Measurements from ENCODE around the gene HP.
"Not testable (repeated sequence)": the region's sequence is repeated elsewhere in the genome, so short reads cannot be mapped to it uniquely, and the experiment has no call there.

HP gene, protein sequence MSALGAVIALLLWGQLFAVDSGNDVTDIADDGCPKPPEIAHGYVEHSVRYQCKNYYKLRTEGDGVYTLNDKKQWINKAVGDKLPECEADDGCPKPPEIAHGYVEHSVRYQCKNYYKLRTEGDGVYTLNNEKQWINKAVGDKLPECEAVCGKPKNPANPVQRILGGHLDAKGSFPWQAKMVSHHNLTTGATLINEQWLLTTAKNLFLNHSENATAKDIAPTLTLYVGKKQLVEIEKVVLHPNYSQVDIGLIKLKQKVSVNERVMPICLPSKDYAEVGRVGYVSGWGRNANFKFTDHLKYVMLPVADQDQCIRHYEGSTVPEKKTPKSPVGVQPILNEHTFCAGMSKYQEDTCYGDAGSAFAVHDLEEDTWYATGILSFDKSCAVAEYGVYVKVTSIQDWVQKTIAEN

DNA sequence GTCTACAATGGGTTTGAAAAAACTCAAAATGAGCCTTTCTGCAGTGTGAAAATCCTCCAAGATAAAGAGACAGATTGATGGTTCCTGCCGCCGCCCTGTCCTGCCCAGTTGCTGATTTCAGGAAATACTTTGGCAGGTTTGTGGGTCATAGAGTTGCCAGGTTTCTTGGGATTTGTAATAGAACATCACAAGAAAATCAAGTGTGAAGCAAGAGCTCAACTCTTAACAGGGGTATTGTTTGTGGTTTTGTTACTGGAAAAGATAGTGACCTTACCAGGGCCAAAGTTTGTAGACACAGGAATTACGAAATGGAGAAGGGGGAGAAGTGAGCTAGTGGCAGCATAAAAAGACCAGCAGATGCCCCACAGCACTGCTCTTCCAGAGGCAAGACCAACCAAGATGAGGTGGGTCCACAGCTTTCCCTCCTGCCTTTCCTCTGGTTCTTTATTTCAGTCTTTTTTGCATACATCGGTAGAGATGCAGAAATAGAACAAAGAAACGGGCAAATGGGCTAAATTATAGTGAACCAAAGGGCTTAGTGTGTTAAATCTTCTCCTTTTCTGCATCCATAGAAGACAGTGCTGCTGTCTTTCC is at the start of gene HP:
Gene HP (plus strand): TSS at position 252 of the 594 bp plus-strand sequence. CDS start 148 bp downstream, at position 400.
- intact Hi-C loops (cut with DNase I; ENCODE audit: low total_unique reads); H3K9me3 ChIP-seq; DNase-seq; H3K27ac ChIP-seq; H3K4me3 ChIP-seq; H3K36me3 ChIP-seq; H3K27me3 ChIP-seq; H3K4me1 ChIP-seq: not testable (repeated sequence)

GRCh38 chr16:72008065-72008423 is 46.3 kb upstream of the HP start:
- peak overlapping the region in 1 of 2 donors; percentile 64 for H3K27ac ChIP-seq
- intact Hi-C loops (cut with DNase I; ENCODE audit: low total_unique reads); H3K27me3 ChIP-seq; H3K9me3 ChIP-seq; H3K4me1 ChIP-seq; H3K36me3 ChIP-seq; DNase-seq: not testable (repeated sequence)
- H3K4me3 ChIP-seq, result peak overlapping the region; percentile 81 to 97

DNA sequence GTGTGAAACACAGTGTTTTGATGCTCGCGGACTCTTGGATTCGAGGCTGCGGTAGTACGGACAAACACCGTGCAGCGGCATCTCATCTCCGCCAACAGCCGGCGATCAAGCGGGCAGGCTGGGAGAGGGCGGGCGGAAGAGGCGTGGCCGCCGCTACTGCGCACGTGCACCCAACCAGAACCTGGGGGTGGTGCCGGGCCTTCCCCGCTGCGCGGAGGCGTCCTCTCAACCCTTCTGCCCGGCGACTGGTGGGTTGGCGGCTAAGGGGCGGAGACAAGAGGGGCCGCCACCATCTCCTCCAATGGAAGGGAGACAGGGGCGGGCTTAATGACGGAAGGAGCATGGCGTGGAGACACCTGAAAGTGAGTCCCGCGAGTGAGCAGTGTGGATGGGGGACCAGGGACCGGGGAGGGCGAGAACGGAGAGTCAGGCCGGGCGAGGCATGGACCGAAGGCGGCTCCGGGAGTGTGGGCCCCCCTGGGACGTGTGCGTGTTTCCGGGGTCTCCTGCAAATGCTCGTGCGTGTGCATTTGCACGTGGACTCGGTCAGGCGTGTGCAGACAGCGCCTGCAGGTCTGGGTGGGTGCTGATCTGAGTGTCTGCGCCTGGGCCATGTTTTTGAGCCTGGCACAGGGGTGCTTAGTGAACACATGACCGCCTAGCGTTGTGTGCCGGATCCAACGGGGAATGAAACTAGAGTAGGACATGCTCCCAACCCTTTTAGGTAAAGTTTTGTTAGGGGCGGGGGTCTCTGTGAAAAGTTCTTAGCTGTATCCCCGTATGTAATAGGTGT is 45.7 kb upstream of the HP start, which contains the start of gene DHODH:
Gene DHODH (plus strand): TSS at position 321 of the 793 bp plus-strand sequence. CDS start 21 bp downstream, at position 342.
- TF ChIP-seq, protein P1, sequence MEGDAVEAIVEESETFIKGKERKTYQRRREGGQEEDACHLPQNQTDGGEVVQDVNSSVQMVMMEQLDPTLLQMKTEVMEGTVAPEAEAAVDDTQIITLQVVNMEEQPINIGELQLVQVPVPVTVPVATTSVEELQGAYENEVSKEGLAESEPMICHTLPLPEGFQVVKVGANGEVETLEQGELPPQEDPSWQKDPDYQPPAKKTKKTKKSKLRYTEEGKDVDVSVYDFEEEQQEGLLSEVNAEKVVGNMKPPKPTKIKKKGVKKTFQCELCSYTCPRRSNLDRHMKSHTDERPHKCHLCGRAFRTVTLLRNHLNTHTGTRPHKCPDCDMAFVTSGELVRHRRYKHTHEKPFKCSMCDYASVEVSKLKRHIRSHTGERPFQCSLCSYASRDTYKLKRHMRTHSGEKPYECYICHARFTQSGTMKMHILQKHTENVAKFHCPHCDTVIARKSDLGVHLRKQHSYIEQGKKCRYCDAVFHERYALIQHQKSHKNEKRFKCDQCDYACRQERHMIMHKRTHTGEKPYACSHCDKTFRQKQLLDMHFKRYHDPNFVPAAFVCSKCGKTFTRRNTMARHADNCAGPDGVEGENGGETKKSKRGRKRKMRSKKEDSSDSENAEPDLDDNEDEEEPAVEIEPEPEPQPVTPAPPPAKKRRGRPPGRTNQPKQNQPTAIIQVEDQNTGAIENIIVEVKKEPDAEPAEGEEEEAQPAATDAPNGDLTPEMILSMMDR (IDR thresholded peaks at IDR 0.05), result no peak
- no peaks in the 10 kb centered on the region for H3K9me3 ChIP-seq
- peaks cover 0 to 7% (median 7%) of the 10 kb centered on the region in 3 donors for H3K36me3 ChIP-seq
- DNase-seq, result peak; percentile 97 to 99
- no peaks in the 10 kb centered on the region for H3K27me3 ChIP-seq
- peaks cover 0 to 5% (median 2%) of the 10 kb centered on the region in 4 donors for H3K4me1 ChIP-seq
- peak within 1 kb of the TSS; percentile 67 to 69 for H3K27ac ChIP-seq
- intact Hi-C loops (cut with DNase I; ENCODE audit: low total_unique reads), result no loop called here
- peak within 1 kb of the TSS; percentile 81 to 97 for H3K4me3 ChIP-seq

- no peak overlapping the region for H3K27ac ChIP-seq
- H3K36me3 ChIP-seq, result peaks cover 0 to 7% (median 7%) of the 10 kb centered on the region in 3 donors
- H3K4me1 ChIP-seq, result peaks cover 0 to 11% (median 2%) of the 10 kb centered on the region in 4 donors
- TF ChIP-seq, protein P1 (IDR thresholded peaks at IDR 0.05), result no peak
- no peaks in the 10 kb centered on the region for H3K9me3 ChIP-seq
- H3K27me3 ChIP-seq, result no peaks in the 10 kb centered on the region
- DNase-seq, result no peak
- intact Hi-C loops (cut with DNase I; ENCODE audit: low total_unique reads), result loop anchor here (5.0 kb wide), 1 partner anchor 88 kb away; no protein-coding TSS in a partner anchor
- H3K4me3 ChIP-seq, result no peak overlapping the region
These were observed 44.5 kb upstream of the HP start for GRCh38 chr16:72009779-72010178.

DNA sequence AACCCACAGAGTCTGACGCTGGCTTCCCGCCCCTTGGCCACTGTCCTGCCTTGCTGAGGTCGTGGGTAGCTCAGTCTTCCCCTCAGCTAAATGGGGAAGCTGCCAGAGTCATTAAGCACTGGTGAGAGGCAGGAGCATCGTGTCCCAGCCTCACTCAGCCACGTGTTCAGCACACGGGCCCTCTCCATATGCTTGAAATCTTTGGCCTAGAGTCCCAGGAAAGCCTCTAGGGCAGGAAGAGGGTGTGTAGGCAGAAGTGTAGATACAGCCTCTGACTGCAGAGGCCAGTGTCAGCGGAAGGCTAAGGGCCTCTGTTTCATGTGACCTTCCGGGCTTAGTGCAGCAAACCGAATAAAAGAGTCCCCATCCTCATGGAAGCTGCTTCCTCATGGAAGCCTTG is 41.7 kb upstream of the HP start:
- DNase-seq, result no peak
- TF ChIP-seq, protein P1 (IDR thresholded peaks at IDR 0.05), result no peak
- H3K27me3 ChIP-seq, result no peaks in the 10 kb centered on the region
- peaks cover 3 to 34% (median 12%) of the 10 kb centered on the region in 3 donors for H3K36me3 ChIP-seq
- H3K9me3 ChIP-seq, result no peaks in the 10 kb centered on the region
- H3K27ac ChIP-seq, result no peak overlapping the region
- no peak overlapping the region for H3K4me3 ChIP-seq
- intact Hi-C loops (cut with DNase I; ENCODE audit: low total_unique reads), result loop anchor here (5.0 kb wide), 1 partner anchor 85 kb away; no protein-coding TSS in a partner anchor
- peaks cover 0 to 11% (median 2%) of the 10 kb centered on the region in 4 donors for H3K4me1 ChIP-seq

DNA sequence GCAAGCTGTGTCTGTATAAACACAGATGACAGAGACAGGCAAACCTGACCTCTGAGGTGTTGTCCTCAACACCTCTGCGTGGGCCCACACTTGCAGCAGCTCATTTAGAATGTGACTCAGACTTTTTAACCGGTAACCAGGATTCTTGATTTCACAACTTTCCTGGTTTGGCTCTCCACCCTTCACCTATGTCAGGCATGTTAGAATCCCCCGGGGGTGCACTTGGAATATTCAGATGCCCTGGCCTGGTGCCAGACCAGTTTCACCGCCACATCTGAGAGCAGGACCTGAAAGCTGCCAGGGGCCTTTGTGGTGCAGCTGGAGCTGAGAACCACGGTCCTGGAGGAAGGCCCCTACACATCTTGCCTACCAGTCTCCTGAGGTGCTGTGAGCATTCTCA is 40.9 kb upstream of the HP start:
- no peak overlapping the region for H3K4me3 ChIP-seq
- H3K4me1 ChIP-seq, result peaks cover 0 to 11% (median 0%) of the 10 kb centered on the region in 4 donors
- H3K9me3 ChIP-seq, result no peaks in the 10 kb centered on the region
- H3K27ac ChIP-seq, result peak overlapping the region in 1 of 2 donors; percentile 11
- H3K36me3 ChIP-seq, result peaks cover 3 to 42% (median 19%) of the 10 kb centered on the region in 3 donors
- TF ChIP-seq, protein P1 (IDR thresholded peaks at IDR 0.05), result no peak
- intact Hi-C loops (cut with DNase I; ENCODE audit: low total_unique reads), result loop anchor here (5.0 kb wide), 1 partner anchor 84 kb away; no protein-coding TSS in a partner anchor
- no peaks in the 10 kb centered on the region for H3K27me3 ChIP-seq
- no peak for DNase-seq
